PC-9 (cell line): Measurements from ENCODE around the gene FNIP2.
"Not testable (repeated sequence)": the region's sequence is repeated elsewhere in the genome, so short reads cannot be mapped to it uniquely, and the experiment has no call there.

Experiments used
- CTCF ChIP-seq: fragments of 200-600 bp; sonication (generic); conservative IDR thresholded peaks from 2 replicates; pipeline ENCODE4 v1.6.1; 2017; ENCODE audit warnings: mixed run types, antibody characterized with exemption, mild to moderate bottlenecking, moderate library complexity
- EZH2 ChIP-seq: fragments of 200-600 bp; sonication (generic); IDR thresholded peaks from 2 replicates; pipeline ENCODE4 v1.8.0; 2017; ENCODE audit warnings: antibody characterized with exemption, low read depth

GRCh38 chr4:158759539-158759938, 9.3 kb upstream of the FNIP2 start:
- TF ChIP-seq CTCF, EZH2: not testable (repeated sequence)
